GM12873 (cell line): ENCODE data around the gene KPNB1.

Experiments
- CTCF ChIP-seq: IDR thresholded peaks from 2 replicates; pipeline ENCODE4 v1.5.1; 2012; ENCODE audit warnings: low read depth, mild to moderate bottlenecking, moderate library complexity, low read length, control low read depth; ENCODE audit not compliant: insufficient read depth; ENCODE audit errors: missing control alignments

KPNB1 gene

DNA sequence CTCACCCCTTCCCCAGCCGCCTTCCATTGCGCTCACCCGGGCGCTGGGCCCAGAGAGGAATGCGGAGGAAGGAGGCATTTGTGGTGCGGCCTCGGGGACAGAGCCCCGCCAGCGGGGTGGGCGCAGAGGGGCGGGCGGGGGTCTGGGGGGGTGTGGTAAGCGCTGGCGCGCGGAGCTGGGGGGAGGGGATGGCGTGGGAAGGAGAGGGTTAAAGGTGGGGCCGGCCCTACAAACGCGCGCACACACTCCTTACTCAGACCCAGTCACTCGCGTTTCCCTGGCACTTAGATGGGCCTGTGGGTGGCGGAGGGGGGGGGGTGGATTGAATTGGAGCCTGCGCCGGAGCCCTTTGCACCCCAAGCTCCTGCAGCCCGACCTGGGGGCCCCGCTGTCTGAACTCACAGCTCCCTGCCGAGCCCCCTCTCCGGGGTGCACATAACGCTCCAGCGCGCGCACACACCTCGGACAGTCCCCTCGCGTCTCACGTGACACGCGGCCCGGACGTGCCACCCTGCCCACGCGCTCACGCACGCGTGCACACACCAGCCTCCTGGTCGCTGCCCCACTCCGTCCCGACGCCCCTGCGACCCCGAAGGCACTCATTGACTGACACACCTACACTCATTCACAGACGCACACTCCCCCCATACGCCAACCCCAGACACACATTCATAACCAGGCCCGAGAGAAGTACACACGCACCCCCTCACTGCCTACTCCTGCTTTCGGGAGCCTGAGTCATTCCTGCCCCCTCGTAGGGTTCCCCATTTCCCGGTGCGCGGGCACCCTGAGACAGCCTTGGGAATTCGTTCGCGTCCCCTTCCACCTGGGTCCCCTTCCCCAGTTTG, 45.1 kb downstream of the KPNB1 start:
- no peak for TF ChIP-seq CTCF

DNA sequence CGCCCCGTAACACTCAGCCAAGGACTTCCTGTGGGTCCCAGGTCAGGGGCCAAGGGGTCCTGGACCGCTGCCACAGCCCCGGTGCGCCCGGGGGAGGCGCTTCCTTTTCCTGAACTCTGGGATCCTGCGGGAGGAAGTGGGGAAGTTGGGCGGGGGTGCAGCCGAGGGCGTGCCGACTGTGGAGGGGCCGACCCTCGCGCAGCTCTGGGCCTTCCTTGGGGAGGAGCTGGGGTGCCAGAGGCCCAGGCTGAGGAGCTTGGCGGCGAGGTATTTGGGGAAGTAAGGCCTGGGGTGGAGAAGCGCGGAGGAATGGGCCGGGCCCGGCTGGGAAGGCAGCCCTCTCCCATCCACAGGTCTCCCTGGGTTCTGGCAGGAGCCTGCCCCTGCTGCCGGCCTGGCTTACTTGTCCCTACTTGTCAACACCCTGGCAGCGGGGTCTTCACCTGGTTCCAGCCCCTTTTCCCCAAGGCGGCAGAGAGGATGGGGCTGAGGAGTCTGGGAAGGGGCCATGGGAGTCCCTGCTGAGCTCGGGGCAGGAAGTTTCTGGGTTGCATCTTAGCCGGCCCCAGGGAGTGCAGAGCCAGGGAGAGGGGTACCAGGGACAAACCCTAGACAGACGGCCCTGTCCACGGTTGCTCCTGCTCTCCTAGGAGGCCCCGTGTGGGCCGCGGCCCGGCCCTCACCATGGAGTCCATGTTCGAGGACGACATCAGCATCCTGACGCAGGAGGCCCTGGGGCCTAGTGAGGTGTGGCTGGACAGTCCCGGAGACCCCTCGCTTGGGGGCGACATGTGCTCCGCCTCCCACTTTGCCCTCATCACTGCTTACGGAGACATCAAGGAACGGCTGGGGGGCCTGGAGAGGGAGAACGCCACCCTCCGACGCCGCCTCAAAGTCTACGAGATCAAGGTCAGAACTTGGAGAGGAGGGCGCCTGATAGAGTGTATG, 46.0 kb downstream of the KPNB1 start:
- no peak for TF ChIP-seq CTCF

DNA sequence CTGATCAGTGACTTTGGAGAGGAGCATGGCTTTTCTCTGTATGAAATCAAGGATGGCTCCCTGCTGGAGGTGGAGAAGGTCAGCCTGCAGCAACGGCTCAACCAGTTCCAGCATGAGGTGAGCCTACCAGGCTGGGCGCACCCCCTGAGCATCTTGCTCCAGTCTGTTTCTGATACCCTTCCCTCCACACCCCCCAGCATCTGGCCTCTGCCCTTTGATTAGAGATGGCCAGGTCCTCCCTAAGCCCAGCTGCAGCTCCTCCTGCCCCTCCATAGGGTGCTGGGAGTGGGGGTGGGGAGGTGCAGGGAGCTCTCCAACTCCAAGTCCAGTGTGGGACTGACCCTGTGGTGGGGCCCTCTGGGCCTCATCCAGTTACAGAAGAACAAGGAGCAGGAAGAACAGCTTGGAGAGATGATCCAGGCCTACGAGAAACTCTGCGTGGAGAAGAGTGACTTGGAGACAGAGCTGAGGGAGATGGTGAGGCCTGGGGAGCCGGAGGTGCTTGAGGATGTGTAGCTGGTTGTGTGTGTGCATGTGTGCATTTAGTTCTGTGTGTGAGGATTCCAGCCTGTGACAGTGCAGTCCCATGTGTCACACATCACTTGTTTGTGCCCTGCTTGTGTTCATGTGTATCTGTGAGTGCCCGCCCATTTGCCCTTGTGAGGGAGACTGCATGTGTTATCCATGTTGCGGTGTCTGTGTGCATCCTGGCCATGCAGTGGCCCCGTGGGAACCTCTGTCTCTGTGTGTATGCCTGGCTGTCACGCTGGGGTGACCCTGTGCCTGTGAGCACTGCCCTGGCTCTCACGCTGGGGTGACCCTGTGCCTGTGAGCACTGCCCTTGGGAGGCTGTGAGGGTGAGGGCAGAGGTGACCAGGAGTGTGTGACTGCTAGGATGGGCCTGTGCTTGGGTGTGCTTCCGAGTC, 47.3 kb downstream of the KPNB1 start:
- no peak for TF ChIP-seq CTCF

GRCh38 chr17:47697906-47698711, 48.4 kb downstream of the KPNB1 start:
- no peak for TF ChIP-seq CTCF

GRCh38 chr17:47698749-47699535, 49.2 kb downstream of the KPNB1 start:
- peak; percentile 82 for TF ChIP-seq CTCF

DNA sequence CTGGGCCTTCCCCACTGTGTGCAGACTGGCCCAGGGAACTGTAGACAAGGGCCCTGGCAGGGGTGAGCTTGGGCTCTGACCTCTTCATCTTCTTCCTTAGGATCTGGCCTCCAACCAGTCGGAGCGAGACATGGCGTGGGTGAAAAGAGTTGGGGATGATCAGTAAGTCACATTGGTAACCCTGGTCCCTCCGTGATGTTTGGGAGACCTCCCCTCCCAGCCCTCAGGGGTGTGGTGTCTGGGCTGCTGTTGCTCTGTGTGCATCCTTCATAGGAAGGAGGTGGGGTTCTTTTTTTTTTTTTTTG, 49.8 kb downstream of the KPNB1 start:
- no peak for TF ChIP-seq CTCF
